ENCODE results near the gene ROGDI.

ROGDI gene

GRCh38 chr16:4814046-4814445 is 11.6 kb upstream of the ROGDI start:
- H3K27ac ChIP-seq (ENCODE audit: low read depth, low read length): no peak overlapping the region

GRCh38 chr16:4813251-4814003 is 11.0 kb upstream of the ROGDI start:
- H3K27ac ChIP-seq (ENCODE audit: low read depth, low read length): no peak overlapping the region
- H3K9me3 ChIP-seq (ENCODE audit: insufficient read depth, low read depth, low read length): peaks cover 4% of the 10 kb centered on the region
- no peaks in the 10 kb centered on the region for H3K4me1 ChIP-seq (ENCODE audit: control insufficient read depth in 1 of 2, insufficient read depth in 2 of 2, low read length in 2 of 2)
- no peak overlapping the region for H2BK12ac ChIP-seq (ENCODE audit: low read length)
- no peak overlapping the region for H4K91ac ChIP-seq (ENCODE audit: low read depth, low read length)
- no peaks in the 10 kb centered on the region for H3K79me2 ChIP-seq (ENCODE audit: control insufficient read depth, insufficient read depth, low read length, poor library complexity)
- no peak overlapping the region for H2BK5ac ChIP-seq (ENCODE audit: low read depth, low read length, poor library complexity)
- H4K8ac ChIP-seq (ENCODE audit: low read depth, low read length): no peak overlapping the region
- no peaks in the 10 kb centered on the region for H3K79me1 ChIP-seq (ENCODE audit: low read length)
- WGBS (ENCODE audit: extremely low coverage, insufficient coverage, insufficient read length): no CpG with 5 or more reads among the region's 16 CpGs
- H4K12ac ChIP-seq (ENCODE audit: low read depth, low read length): no peak overlapping the region
- no peak overlapping the region for H3K4me3 ChIP-seq (ENCODE audit: low read depth, low read length)
- no peak overlapping the region for H2BK120ac ChIP-seq (ENCODE audit: insufficient read depth, low read length, poor library complexity)
- H2AFZ ChIP-seq (ENCODE audit: insufficient read depth, low read length, poor library complexity): no peak overlapping the region
- H3K9ac ChIP-seq (ENCODE audit: low read length): no peak overlapping the region
- no peak overlapping the region for H2AK5ac ChIP-seq (ENCODE audit: low read length)
- H3K27me3 ChIP-seq (ENCODE audit: insufficient read depth, low read length): no peaks in the 10 kb centered on the region
- peaks cover 59 to 65% of the 10 kb centered on the region in 2 experiments for H3K36me3 ChIP-seq (ENCODE audit: control insufficient read depth in 1 of 2, insufficient read depth in 2 of 2, low read length in 2 of 2)
- H3K4me2 ChIP-seq (ENCODE audit: low read length): no peak overlapping the region
- no peak overlapping the region for H3K18ac ChIP-seq (ENCODE audit: low read length)
- no peak overlapping the region for H3K4ac ChIP-seq (ENCODE audit: low read depth, low read length)
- no peak for DNase-seq
- no peak overlapping the region for H3K14ac ChIP-seq (ENCODE audit: low read length)
- no peak overlapping the region for H3K23ac ChIP-seq (ENCODE audit: low read length)

More at GRCh38 chr16:4814046-4814445, 11.6 kb upstream of the ROGDI start:
- no peaks in the 10 kb centered on the region for H3K4me1 ChIP-seq (ENCODE audit: control insufficient read depth in 1 of 2, insufficient read depth in 2 of 2, low read length in 2 of 2)
- peaks cover 60 to 67% of the 10 kb centered on the region in 2 experiments for H3K36me3 ChIP-seq (ENCODE audit: control insufficient read depth in 1 of 2, insufficient read depth in 2 of 2, low read length in 2 of 2)
- H2BK120ac ChIP-seq (ENCODE audit: insufficient read depth, low read length, poor library complexity): no peak overlapping the region
- H3K4me2 ChIP-seq (ENCODE audit: low read length): no peak overlapping the region
- H4K8ac ChIP-seq (ENCODE audit: low read depth, low read length): no peak overlapping the region
- peaks cover 4% of the 10 kb centered on the region for H3K9me3 ChIP-seq (ENCODE audit: insufficient read depth, low read depth, low read length)
- H3K79me2 ChIP-seq (ENCODE audit: control insufficient read depth, insufficient read depth, low read length, poor library complexity): no peaks in the 10 kb centered on the region
- H4K12ac ChIP-seq (ENCODE audit: low read depth, low read length): no peak overlapping the region
- H2BK12ac ChIP-seq (ENCODE audit: low read length): no peak overlapping the region
- no peak overlapping the region for H2AK5ac ChIP-seq (ENCODE audit: low read length)
- H2AFZ ChIP-seq (ENCODE audit: insufficient read depth, low read length, poor library complexity): no peak overlapping the region
- H3K4ac ChIP-seq (ENCODE audit: low read depth, low read length): no peak overlapping the region
- DNase-seq: no peak
- H2BK5ac ChIP-seq (ENCODE audit: low read depth, low read length, poor library complexity): no peak overlapping the region
- H4K91ac ChIP-seq (ENCODE audit: low read depth, low read length): no peak overlapping the region
- no peaks in the 10 kb centered on the region for H3K79me1 ChIP-seq (ENCODE audit: low read length)
- H3K4me3 ChIP-seq (ENCODE audit: low read depth, low read length): no peak overlapping the region
- H3K18ac ChIP-seq (ENCODE audit: low read length): no peak overlapping the region
- H3K23ac ChIP-seq (ENCODE audit: low read length): no peak overlapping the region
- no peaks in the 10 kb centered on the region for H3K27me3 ChIP-seq (ENCODE audit: insufficient read depth, low read length)
- no peak overlapping the region for H3K14ac ChIP-seq (ENCODE audit: low read length)
- H3K9ac ChIP-seq (ENCODE audit: low read length): no peak overlapping the region

GRCh38 chr16:4811773-4812172 is 9.3 kb upstream of the ROGDI start:
- H3K79me1 ChIP-seq (ENCODE audit: low read length): no peaks in the 10 kb centered on the region
- H3K4ac ChIP-seq (ENCODE audit: low read depth, low read length): no peak overlapping the region
- no peak overlapping the region for H4K12ac ChIP-seq (ENCODE audit: low read depth, low read length)
- no peak overlapping the region for H2AK5ac ChIP-seq (ENCODE audit: low read length)
- no peak overlapping the region for H2BK5ac ChIP-seq (ENCODE audit: low read depth, low read length, poor library complexity)
- H3K9me3 ChIP-seq (ENCODE audit: insufficient read depth, low read depth, low read length): no peaks in the 10 kb centered on the region
- no peak overlapping the region for H3K4me3 ChIP-seq (ENCODE audit: low read depth, low read length)
- H3K14ac ChIP-seq (ENCODE audit: low read length): no peak overlapping the region
- H3K23ac ChIP-seq (ENCODE audit: low read length): no peak overlapping the region
- no peaks in the 10 kb centered on the region for H3K27me3 ChIP-seq (ENCODE audit: insufficient read depth, low read length)
- no peaks in the 10 kb centered on the region for H3K4me1 ChIP-seq (ENCODE audit: control insufficient read depth in 1 of 2, insufficient read depth in 2 of 2, low read length in 2 of 2)
- no CpG with 5 or more reads among the region's 9 CpGs for WGBS (ENCODE audit: extremely low coverage, insufficient coverage, insufficient read length)
- no peak for DNase-seq
- H2BK12ac ChIP-seq (ENCODE audit: low read length): no peak overlapping the region
- H3K27ac ChIP-seq (ENCODE audit: low read depth, low read length): no peak overlapping the region
- no peak overlapping the region for H4K91ac ChIP-seq (ENCODE audit: low read depth, low read length)
- H3K9ac ChIP-seq (ENCODE audit: low read length): no peak overlapping the region
- H3K4me2 ChIP-seq (ENCODE audit: low read length): no peak overlapping the region
- no peak overlapping the region for H3K18ac ChIP-seq (ENCODE audit: low read length)
- H4K8ac ChIP-seq (ENCODE audit: low read depth, low read length): no peak overlapping the region
- H3K79me2 ChIP-seq (ENCODE audit: control insufficient read depth, insufficient read depth, low read length, poor library complexity): no peaks in the 10 kb centered on the region
- H3K36me3 ChIP-seq (ENCODE audit: control insufficient read depth in 1 of 2, insufficient read depth in 2 of 2, low read length in 2 of 2): peaks cover 52 to 66% of the 10 kb centered on the region in 2 experiments
- no peak overlapping the region for H2BK120ac ChIP-seq (ENCODE audit: insufficient read depth, low read length, poor library complexity)
- no peak overlapping the region for H2AFZ ChIP-seq (ENCODE audit: insufficient read depth, low read length, poor library complexity)

- Histone ChIP-seq H3K79me1 (ENCODE audit: low read length) (no peaks in the 10 kb centered on the region), H3K18ac (ENCODE audit: low read length) (no peak overlapping the region), H3K36me3 (ENCODE audit: control insufficient read depth in 1 of 2, insufficient read depth in 2 of 2, low read length in 2 of 2) (peaks cover 55 to 69% of the 10 kb centered on the region in 2 experiments), H4K8ac (ENCODE audit: low read depth, low read length) (no peak overlapping the region), H3K4ac (ENCODE audit: low read depth, low read length) (no peak overlapping the region), H4K91ac (ENCODE audit: low read depth, low read length) (no peak overlapping the region), H3K27me3 (ENCODE audit: insufficient read depth, low read length) (no peaks in the 10 kb centered on the region), H4K12ac (ENCODE audit: low read depth, low read length) (no peak overlapping the region), H2BK5ac (ENCODE audit: low read depth, low read length, poor library complexity) (no peak overlapping the region), H3K79me2 (ENCODE audit: control insufficient read depth, insufficient read depth, low read length, poor library complexity) (no peaks in the 10 kb centered on the region), H3K23ac (ENCODE audit: low read length) (no peak overlapping the region), H3K9me3 (ENCODE audit: insufficient read depth, low read depth, low read length) (no peaks in the 10 kb centered on the region), H3K4me2 (ENCODE audit: low read length) (no peak overlapping the region), H2AFZ (ENCODE audit: insufficient read depth, low read length, poor library complexity) (no peak overlapping the region), H3K27ac (ENCODE audit: low read depth, low read length) (no peak overlapping the region), H2BK12ac (ENCODE audit: low read length) (no peak overlapping the region), H3K4me1 (ENCODE audit: control insufficient read depth in 1 of 2, insufficient read depth in 2 of 2, low read length in 2 of 2) (no peaks in the 10 kb centered on the region), H2AK5ac (ENCODE audit: low read length) (no peak overlapping the region), H2BK120ac (ENCODE audit: insufficient read depth, low read length, poor library complexity) (no peak overlapping the region), H3K4me3 (ENCODE audit: low read depth, low read length) (no peak overlapping the region), H3K9ac (ENCODE audit: low read length) (no peak overlapping the region), H3K14ac (ENCODE audit: low read length) (no peak overlapping the region)
- no CpG with 5 or more reads among the region's 3 CpGs for WGBS (ENCODE audit: extremely low coverage, insufficient coverage, insufficient read length)
- no peak for DNase-seq
Observed at GRCh38 chr16:4811242-4811641, 8.8 kb upstream of the ROGDI start.

Data from trophoblast cell (in vitro differentiated cells and primary cell).